GM06990 (cell line): ENCODE results near the gene TPPP2.

Experiments used
- DNase-seq: peaks from one replicate; pipeline ENCODE4 v3.0.0-alpha.2; 2011; ENCODE audit not compliant: insufficient read length; ENCODE audit errors: extremely low read depth
- H3K27me3 ChIP-seq: replicated peaks from 2 replicates; pipeline ENCODE4 v1.6.0; 2011; ENCODE audit warnings: low read length; ENCODE audit not compliant: control insufficient read depth, insufficient read depth
- H3K36me3 ChIP-seq: 2 replicates; pipeline ENCODE4 v1.5.1; 2011; ENCODE audit warnings: low read length; ENCODE audit not compliant: control insufficient read depth, insufficient read depth
- H3K4me3 ChIP-seq: replicated peaks from 2 replicates; pipeline ENCODE4 v1.5.1; 2011; ENCODE audit warnings: low read depth, mild to moderate bottlenecking, control low read depth, low read length
- TF ChIP-seq, protein P1 (sequence below): IDR thresholded peaks from 2 replicates; pipeline ENCODE4 v1.5.1; 2011; ENCODE audit warnings: low read length, control low read depth, mild to moderate bottlenecking, inconsistent platforms; ENCODE audit not compliant: insufficient read depth, poor library complexity, severe bottlenecking

The TPPP2 gene

DNA sequence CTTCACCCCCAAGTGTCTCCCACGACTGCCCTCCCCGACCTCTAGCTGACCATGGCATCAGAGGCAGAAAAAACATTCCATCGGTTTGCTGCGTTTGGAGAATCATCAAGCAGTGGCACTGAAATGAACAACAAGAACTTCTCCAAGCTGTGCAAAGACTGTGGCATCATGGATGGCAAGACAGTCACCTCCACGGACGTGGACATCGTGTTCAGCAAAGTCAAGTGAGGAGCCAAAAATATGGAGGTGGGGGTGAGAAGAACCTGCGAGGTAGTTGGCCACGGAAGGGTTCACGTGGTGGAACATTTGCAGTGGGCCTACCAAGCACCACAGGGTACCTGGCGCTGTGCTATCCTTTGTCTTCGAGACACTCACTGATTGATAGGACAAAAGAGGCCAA lies 514 bp downstream of the TPPP2 start:
- H3K4me3 ChIP-seq, result no peak overlapping the region
- no peaks in the 10 kb centered on the region for H3K36me3 ChIP-seq
- DNase-seq, result no peak
- TF ChIP-seq, protein P1, sequence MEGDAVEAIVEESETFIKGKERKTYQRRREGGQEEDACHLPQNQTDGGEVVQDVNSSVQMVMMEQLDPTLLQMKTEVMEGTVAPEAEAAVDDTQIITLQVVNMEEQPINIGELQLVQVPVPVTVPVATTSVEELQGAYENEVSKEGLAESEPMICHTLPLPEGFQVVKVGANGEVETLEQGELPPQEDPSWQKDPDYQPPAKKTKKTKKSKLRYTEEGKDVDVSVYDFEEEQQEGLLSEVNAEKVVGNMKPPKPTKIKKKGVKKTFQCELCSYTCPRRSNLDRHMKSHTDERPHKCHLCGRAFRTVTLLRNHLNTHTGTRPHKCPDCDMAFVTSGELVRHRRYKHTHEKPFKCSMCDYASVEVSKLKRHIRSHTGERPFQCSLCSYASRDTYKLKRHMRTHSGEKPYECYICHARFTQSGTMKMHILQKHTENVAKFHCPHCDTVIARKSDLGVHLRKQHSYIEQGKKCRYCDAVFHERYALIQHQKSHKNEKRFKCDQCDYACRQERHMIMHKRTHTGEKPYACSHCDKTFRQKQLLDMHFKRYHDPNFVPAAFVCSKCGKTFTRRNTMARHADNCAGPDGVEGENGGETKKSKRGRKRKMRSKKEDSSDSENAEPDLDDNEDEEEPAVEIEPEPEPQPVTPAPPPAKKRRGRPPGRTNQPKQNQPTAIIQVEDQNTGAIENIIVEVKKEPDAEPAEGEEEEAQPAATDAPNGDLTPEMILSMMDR, result no peak
- H3K27me3 ChIP-seq, result peaks cover 6% of the 10 kb centered on the region; the same call in 1 of the 2 replicates

DNA sequence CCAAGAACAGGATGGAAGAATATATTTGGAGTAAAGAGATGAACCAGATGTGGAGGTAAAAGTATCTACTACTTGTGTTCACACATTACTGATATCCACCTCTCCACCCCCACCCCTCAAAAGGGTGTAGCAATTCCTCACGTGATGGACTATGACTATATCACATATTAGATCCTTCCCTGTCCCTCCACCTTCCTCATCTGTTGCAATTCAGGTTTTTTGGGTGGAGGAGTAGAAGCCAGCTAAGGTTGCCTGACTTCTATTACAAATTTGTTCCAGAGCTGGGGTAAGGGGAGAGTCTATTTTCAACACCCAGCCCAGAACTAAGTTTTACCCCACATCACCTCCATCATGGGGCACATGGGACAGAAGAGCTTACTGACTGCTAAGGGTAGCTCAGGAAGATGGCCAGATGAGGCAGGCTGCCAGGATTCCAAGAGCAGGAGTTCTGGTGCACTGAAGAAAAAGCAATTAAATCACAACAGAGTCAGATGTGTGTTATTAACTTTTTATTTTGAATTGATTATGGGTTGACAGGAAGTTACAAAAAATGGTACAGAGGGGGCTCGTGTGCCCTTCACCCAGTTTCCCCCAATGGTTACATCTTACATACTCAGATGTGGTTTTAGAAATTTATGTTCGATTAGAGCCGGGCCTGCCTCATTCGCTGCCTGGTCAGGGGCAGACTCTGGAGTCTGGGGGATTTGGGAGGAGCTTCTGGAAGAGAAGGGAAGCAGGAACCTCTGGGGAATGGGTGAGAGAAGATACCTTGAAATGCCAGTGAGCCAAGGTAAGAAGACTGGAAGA lies 2.5 kb downstream of the TPPP2 start:
- Histone ChIP-seq H3K4me3 (no peak overlapping the region), H3K27me3 (peaks cover 6% of the 10 kb centered on the region; the same call in 1 of the 2 replicates), H3K36me3 (no peaks in the 10 kb centered on the region)
- no peak for DNase-seq
- TF ChIP-seq, protein P1, result no peak

DNA sequence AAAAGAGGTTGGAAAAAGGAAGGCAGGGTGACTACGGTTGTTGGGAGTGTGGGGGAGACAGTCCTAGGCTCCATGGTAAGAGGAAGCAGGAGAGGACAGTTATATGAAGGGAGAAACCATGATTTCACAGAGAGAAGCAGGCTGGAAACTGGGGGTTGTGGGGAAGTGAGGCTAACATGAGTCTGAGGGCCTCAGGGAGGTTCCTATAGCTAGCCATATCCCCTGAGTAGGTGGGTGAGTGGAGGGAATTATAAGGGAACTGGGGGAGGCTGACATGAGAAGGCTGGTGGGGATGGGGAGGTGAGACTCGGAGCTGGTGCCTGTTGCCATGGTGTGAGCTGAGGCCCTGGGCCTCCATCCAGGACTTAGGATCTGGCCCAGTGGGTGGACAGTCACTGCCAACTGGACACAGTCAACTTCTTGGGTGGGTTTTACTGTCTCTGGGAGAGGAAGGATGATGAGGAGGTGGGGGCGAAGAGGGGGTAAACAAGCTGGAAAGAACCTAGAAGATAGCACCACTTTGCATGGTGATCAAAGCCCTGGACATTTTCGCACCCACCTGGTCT lies 3.2 kb downstream of the TPPP2 start:
- no peak for DNase-seq
- Histone ChIP-seq H3K27me3 (peaks cover 4% of the 10 kb centered on the region; the same call in 1 of the 2 replicates), H3K4me3 (no peak overlapping the region), H3K36me3 (no peaks in the 10 kb centered on the region)
- TF ChIP-seq, protein P1, result no peak

DNA sequence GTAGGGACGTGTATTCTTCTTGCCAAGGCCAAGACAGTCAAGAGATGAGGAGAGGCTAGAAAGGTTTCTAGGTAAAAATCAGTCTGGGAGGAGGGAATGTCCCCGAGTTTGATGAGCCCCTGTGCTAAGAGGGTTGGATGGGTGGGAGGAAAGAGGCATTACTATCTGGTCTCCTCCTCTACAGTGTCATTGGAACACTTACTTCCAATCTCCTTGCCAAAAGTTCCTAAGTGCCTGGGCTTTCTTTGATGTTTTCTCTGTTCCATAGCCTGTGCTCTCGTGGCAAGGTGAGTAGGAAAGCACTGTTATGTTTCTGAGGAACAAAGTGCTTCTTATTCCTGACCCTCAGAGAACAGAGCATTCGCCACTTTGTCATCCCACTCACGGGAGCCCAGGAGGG lies 4.7 kb downstream of the TPPP2 start, which contains the start of gene RNASE13:
Gene RNASE13 (minus strand): TSS at position 101 of the 400 bp plus-strand sequence. CDS start 519 bp downstream, outside the sequence.
- peaks cover 4% of the 10 kb centered on the region; the same call in 1 of the 2 replicates for H3K27me3 ChIP-seq
- no peaks in the 10 kb centered on the region for H3K36me3 ChIP-seq
- no peak for DNase-seq
- TF ChIP-seq, protein P1, result no peak
- no peak within 1 kb of the TSS for H3K4me3 ChIP-seq

DNA sequence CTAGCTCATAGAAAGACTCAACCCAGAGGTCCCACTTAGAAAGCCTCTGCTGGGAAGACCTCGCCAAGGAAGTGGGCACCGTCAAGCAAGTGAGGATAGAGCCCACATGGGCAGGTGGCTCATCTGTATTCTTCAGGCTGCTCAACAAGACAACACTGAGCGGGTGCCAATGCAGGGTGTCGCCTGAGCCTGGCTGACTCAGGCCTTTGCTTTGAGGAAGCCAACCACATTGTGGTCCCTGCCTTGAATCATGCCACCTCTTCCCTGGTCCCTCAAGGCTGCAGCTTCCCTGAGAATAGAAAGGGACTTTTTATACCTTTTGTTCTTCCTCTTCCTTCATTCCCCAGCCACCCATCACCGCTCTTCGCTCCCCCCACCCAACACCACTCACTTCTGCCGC lies 6.7 kb downstream of the TPPP2 start:
- DNase-seq, result no peak

More for the DNA sequence above, 6.7 kb downstream of the TPPP2 start:
- Histone ChIP-seq H3K36me3 (no peaks in the 10 kb centered on the region), H3K4me3 (no peak overlapping the region), H3K27me3 (peaks cover 1% of the 10 kb centered on the region; the same call in 1 of the 2 replicates)
- TF ChIP-seq, protein P1, result no peak
